Naive thymus-derived CD4-positive, alpha-beta T cell (primary cell): Measurements from ENCODE around the gene EPS8L3. TPM values are rescaled to one million over a fixed set of nuclear protein-coding genes. Genes with fewer than 3 reads are reported as not detected.

Experiments
- ATAC-seq: fragments of 150-1000 bp; cut with Tn5 transposase; 2 replicates; pipeline ENCODE4 v1.10.0; 2021; ENCODE audit warnings: mild to moderate bottlenecking, moderate library complexity
- CTCF ChIA-PET: fragments of 350-600 bp; sonication (Branson Sonifier 250); formaldehyde crosslinking; loops from one replicate; lab custom pipeline; 2021; ENCODE audit warnings: antibody characterized with exemption; lab: Charles Lee
- POLR2A ChIA-PET: fragments of 350-600 bp; sonication (Branson Sonifier 250); formaldehyde crosslinking; loops from one replicate; lab custom pipeline; 2021; ENCODE audit warnings: antibody characterized with exemption, inconsistent platforms; lab: Charles Lee
- DNase-seq, 9 donors: peaks; one replicate each; pipeline versions ENCODE4 v3.0.0 to v3.0.0-alpha.2; 2020 to 2022; ENCODE audit warnings: mixed read lengths in 1 of 9
- H3K27ac ChIP-seq: one replicate; pipeline ENCODE4 v1.7.0; 2013; ENCODE audit warnings: mild to moderate bottlenecking, low read depth, low read length, moderate library complexity
- H3K27me3 ChIP-seq, 2 donors: one replicate each; pipeline ENCODE4 v1.7.0; 2013; ENCODE audit warnings: low read length in 2 of 2, mild to moderate bottlenecking in 2 of 2, moderate library complexity in 2 of 2; ENCODE audit not compliant: control insufficient read depth in 2 of 2, insufficient read depth in 2 of 2
- H3K36me3 ChIP-seq, 3 experiments: 1 replicate in 2 of 3; 2 replicates in 1 of 3; pipeline ENCODE4 v1.7.0; 2013; ENCODE audit warnings: low read length in 3 of 3, mild to moderate bottlenecking in 3 of 3, moderate library complexity in 1 of 3; ENCODE audit not compliant: insufficient read depth in 3 of 3, control insufficient read depth in 2 of 3
- H3K4me1 ChIP-seq, 2 donors: one replicate each; pipeline ENCODE4 v1.7.0; 2013; ENCODE audit warnings: low read length in 2 of 2, mild to moderate bottlenecking in 2 of 2, moderate library complexity in 1 of 2; ENCODE audit not compliant: control insufficient read depth in 2 of 2, insufficient read depth in 2 of 2
- H3K4me3 ChIP-seq: 2 replicates; pipeline ENCODE4 v1.7.0; 2013; ENCODE audit warnings: mild to moderate bottlenecking, low read length
- H3K9me3 ChIP-seq, 3 experiments: 1 replicate in 2 of 3; 2 replicates in 1 of 3; pipeline ENCODE4 v1.7.0; 2013; ENCODE audit warnings: low read length in 3 of 3; ENCODE audit not compliant: control insufficient read depth in 2 of 3
- H3K27ac Mint-ChIP-seq, 9 donors: one replicate each; pipeline ENCODE4 v1.8.0; 2020 to 2022; ENCODE audit warnings: mixed read lengths in 9 of 9, mild to moderate bottlenecking in 8 of 9, moderate library complexity in 5 of 9, inconsistent platforms in 2 of 9
- H3K27me3 Mint-ChIP-seq, 5 donors: one replicate each; pipeline ENCODE4 v1.8.0; 2021 to 2022; ENCODE audit warnings: mixed read lengths in 5 of 5, mild to moderate bottlenecking in 1 of 5
- H3K36me3 Mint-ChIP-seq, 5 donors: one replicate each; pipeline ENCODE4 v1.8.0; 2020 to 2022; ENCODE audit warnings: mixed read lengths in 5 of 5, mild to moderate bottlenecking in 3 of 5, inconsistent platforms in 1 of 5
- H3K4me1 Mint-ChIP-seq, 7 donors: one replicate each; pipeline ENCODE4 v1.8.0; 2020 to 2022; ENCODE audit warnings: mixed read lengths in 7 of 7, mild to moderate bottlenecking in 3 of 7, inconsistent platforms in 1 of 7
- H3K4me3 Mint-ChIP-seq, 10 donors: one replicate each; pipeline ENCODE4 v1.8.0; 2020 to 2022; ENCODE audit warnings: mild to moderate bottlenecking in 10 of 10, mixed read lengths in 10 of 10, moderate library complexity in 6 of 10, inconsistent platforms in 2 of 10
- H3K9me3 Mint-ChIP-seq, 11 donors: one replicate each; pipeline ENCODE4 v1.8.0; 2020 to 2022; ENCODE audit warnings: mixed read lengths in 11 of 11, mild to moderate bottlenecking in 4 of 11, inconsistent platforms in 1 of 11, moderate library complexity in 1 of 11
- intact Hi-C, 2 donors: fragments of 100-400 bp; cut with micrococcal nuclease; formaldehyde crosslinking; loops; one replicate each; pipeline ENCODE4 v1.15.1; 2023
- polyA plus RNA-seq, 2 donors: library from polyadenylated mRNA; unstranded; fragments of 300-500 nt; fragmentation: Illumina TruSeq; gene quantifications; one replicate each; pipeline ENCODE4 v1.2.3, GENCODE V29; 2021
- total RNA-seq, 6 experiments: library from RNA in 5 of 6; stranded (reverse) in 5 of 6; gene quantifications; 1 replicate in 5 of 6; 2 replicates in 1 of 6; pipeline ENCODE4 v1.2.3 and lab custom pipeline; 2021 to 2026

Gene EPS8L3
- total and polyA plus RNA-seq, 7 experiments from 2014 or later: not detected

DNA sequence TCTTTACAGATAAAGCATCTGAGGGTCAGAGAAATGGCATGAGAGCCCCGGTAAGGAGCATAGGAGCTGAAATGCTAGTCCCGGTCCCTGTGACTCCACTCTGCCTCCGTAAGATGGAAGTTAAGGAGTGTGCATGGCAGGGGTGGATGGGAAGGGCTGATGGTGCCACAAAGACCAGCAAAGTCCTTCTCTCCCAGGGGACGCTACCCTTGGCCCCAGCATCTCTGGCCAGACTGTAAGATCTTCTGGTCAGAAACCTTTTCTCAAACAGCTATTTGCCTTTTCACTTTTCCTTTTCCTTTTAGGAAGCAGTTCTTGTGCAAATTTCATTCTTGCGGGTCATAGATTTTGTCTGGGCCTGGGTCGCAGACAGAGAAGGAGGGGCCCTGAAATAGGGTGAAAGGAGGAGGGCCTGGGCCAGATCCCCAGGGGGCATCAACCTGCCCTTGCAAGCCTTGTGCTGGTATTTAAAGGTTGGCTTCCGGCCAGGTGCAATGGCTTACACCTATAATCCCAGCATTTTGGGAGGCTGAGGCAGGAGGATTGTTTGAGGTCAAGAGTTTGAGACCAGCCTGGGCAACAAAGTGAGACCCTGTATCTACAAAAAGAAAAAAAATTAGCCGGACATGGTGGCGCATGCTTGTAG is 14.4 kb upstream of the EPS8L3 start:
- H3K36me3 ChIP-seq: no peaks in the 10 kb centered on the region
- Mint-ChIP-seq H3K4me1 (peaks cover 0 to 21% (median 6%) of the 10 kb centered on the region in 7 donors), H3K27me3 (peaks cover 0 to 12% (median 4%) of the 10 kb centered on the region in 5 donors), H3K36me3 (peaks cover 0 to 12% (median 0%) of the 10 kb centered on the region in 5 donors), H3K27ac (peak overlapping the region in 2 of 9 donors; percentile 28 to 45), H3K4me3 (no peak overlapping the region), H3K9me3 (peaks cover 0 to 12% (median 2%) of the 10 kb centered on the region in 11 donors)
- peaks cover 0 to 4% of the 10 kb centered on the region in 2 donors for H3K4me1 ChIP-seq
- DNase-seq (peak in 1 of 9 donors; percentile 6), ATAC-seq (no peak)
- H3K27me3 ChIP-seq: no peaks in the 10 kb centered on the region
- H3K4me3 ChIP-seq: no peak overlapping the region
- intact Hi-C loops: loop anchor here in 1 of 2 donors (1.0 to 5.0 kb wide), 3 partner anchors 129 to 233 kb away; partner anchors contain the start of gene AHCYL1
- CTCF ChIA-PET: interaction anchor here (0.5 to 14.3 kb wide), 13 partner anchors 8 to 354 kb away, joined by 3 to 382 read pairs (median 6); partner anchors contain the start of genes AHCYL1 and GNAI3
- POLR2A ChIA-PET: interaction anchor here (1.1 to 5.0 kb wide), 2 partner anchors 9 to 206 kb away, joined by 3 to 32 read pairs; partner anchors contain the start of gene AHCYL1
- H3K9me3 ChIP-seq: no peaks in the 10 kb centered on the region
- no peak overlapping the region for H3K27ac ChIP-seq

DNA sequence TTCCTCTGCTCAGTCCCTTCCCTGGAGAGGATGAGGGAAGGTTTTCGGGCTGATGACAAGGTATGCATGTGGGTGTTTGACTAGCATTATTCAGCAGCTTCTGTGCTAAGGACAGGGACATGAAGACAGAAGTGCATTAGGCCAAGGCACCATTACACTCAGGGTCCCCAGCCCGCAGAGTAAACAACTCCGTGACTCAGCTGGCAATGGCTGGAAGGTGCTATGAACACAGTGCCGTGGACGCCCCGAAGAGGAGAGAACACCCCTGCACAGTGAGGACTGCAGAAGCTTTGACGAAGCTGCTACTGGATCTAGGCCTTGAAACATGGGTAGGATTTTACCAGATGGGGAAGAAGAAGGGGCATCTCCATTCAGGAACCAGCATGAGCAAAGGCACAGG is 13.7 kb upstream of the EPS8L3 start:
- H3K9me3 ChIP-seq: no peaks in the 10 kb centered on the region
- CTCF ChIA-PET: interaction anchor here (0.5 to 14.3 kb wide), 25 partner anchors 8 to 692 kb away, joined by 3 to 382 read pairs (median 5); partner anchors contain the start of genes AHCYL1 and GNAI3
- ATAC-seq: no peak
- peaks cover 0 to 4% of the 10 kb centered on the region in 2 donors for H3K4me1 ChIP-seq
- H3K4me3 ChIP-seq: no peak overlapping the region
- Mint-ChIP-seq H3K4me1 (peaks cover 0 to 21% (median 6%) of the 10 kb centered on the region in 7 donors), H3K36me3 (peaks cover 0 to 12% (median 0%) of the 10 kb centered on the region in 5 donors), H3K27ac (peak overlapping the region in 3 of 9 donors; percentile 19 to 60 (median 30)), H3K4me3 (no peak overlapping the region), H3K9me3 (peaks cover 0 to 12% (median 2%) of the 10 kb centered on the region in 11 donors), H3K27me3 (peaks cover 0 to 12% (median 4%) of the 10 kb centered on the region in 5 donors)
- POLR2A ChIA-PET: interaction anchor here (1.0 to 5.0 kb wide), 4 partner anchors 14 to 231 kb away, joined by 3 to 32 read pairs (median 5); partner anchors contain the start of gene AHCYL1
- no peak overlapping the region for H3K27ac ChIP-seq
- no peaks in the 10 kb centered on the region for H3K36me3 ChIP-seq
- intact Hi-C loops: loop anchor here in 1 of 2 donors (1.0 to 5.0 kb wide), 3 partner anchors 130 to 234 kb away; partner anchors contain the start of gene AHCYL1
- DNase-seq: peak in 1 of 9 donors; percentile 0
- H3K27me3 ChIP-seq: no peaks in the 10 kb centered on the region

DNA sequence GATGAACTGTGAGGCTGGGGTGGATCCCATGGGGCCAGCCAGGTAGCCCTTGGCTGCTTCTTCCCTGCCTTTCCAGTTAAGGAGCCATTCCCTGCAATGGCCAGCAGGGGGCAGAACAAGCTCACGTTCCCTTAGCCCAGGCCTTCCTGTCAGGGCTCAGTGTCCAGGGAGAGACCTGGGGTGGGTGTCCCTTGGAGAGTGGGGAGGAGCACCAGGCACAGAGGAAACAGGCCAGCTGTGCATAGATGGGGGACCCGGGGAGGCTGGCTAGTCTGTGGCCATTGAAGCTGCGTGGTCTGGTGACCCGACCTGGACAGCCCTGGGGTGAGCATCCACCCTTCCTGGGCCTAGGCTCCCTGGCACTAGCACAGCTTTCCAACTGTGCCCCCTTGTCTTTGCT is 13.2 kb upstream of the EPS8L3 start:
- Histone ChIP-seq H3K27me3 (no peaks in the 10 kb centered on the region), H3K4me1 (peaks cover 0 to 4% of the 10 kb centered on the region in 2 donors), H3K4me3 (no peak overlapping the region), H3K27ac (no peak overlapping the region), H3K9me3 (no peaks in the 10 kb centered on the region), H3K36me3 (no peaks in the 10 kb centered on the region)
- Mint-ChIP-seq H3K27me3 (peaks cover 0 to 12% (median 4%) of the 10 kb centered on the region in 5 donors), H3K9me3 (peaks cover 0 to 12% (median 2%) of the 10 kb centered on the region in 11 donors), H3K4me1 (peaks cover 0 to 24% (median 6%) of the 10 kb centered on the region in 7 donors), H3K4me3 (no peak overlapping the region), H3K27ac (peak overlapping the region in 3 of 9 donors; percentile 30 to 69 (median 66)), H3K36me3 (peaks cover 0 to 11% (median 0%) of the 10 kb centered on the region in 5 donors)
- ChIA-PET CTCF (interaction anchor here (0.6 to 14.3 kb wide), 28 partner anchors 9 to 692 kb away, joined by 3 to 382 read pairs (median 4); partner anchors contain the start of genes AHCYL1 and GNAI3), POLR2A (interaction anchor here (1.0 to 5.0 kb wide), 4 partner anchors 14 to 231 kb away, joined by 3 to 32 read pairs (median 5); partner anchors contain the start of gene AHCYL1)
- peak; percentile 90 for ATAC-seq
- DNase-seq: peak; percentile 56 to 78 (median 68)
- intact Hi-C loops: loop anchor here (1.0 to 5.0 kb wide), 4 partner anchors 13 to 234 kb away; partner anchors contain the start of gene AHCYL1 (in 2 of the 2)

DNA sequence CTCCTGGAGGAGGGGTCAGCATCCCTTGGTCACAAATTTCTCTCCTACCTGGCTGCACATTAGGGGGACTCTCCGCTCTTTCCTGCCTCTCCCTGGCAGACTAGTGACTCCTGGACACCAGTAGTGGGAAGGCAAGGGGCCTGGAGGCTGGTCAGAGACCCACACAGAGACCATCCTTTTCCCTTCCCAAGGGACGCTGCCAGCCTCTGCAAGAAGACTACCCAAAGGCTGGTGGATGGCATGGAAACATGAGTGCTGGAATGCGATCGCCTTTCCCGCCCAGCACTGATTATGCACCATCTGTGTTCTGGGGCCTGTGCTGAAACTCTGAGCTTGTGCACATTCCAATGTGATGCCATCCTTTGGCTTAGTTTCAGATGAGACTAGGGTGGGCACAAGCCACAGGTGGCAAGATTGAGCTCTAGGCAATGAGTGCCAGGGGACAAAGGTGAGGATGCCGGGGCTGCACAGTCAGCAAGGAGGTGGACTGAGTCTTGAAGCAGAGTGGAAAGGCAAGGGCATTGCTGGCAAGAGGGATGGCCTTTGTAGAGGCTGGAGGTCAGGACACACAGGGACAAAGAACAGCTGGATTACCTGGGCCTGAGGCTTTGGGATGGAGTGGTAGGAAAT is 12.6 kb upstream of the EPS8L3 start:
- CTCF ChIA-PET: interaction anchor here (0.8 to 14.3 kb wide), 22 partner anchors 9 to 237 kb away, joined by 3 to 382 read pairs (median 5); partner anchors contain the start of genes AHCYL1 and GNAI3
- Histone ChIP-seq H3K36me3 (no peaks in the 10 kb centered on the region), H3K9me3 (no peaks in the 10 kb centered on the region), H3K4me1 (peaks cover 0 to 4% of the 10 kb centered on the region in 2 donors), H3K27me3 (no peaks in the 10 kb centered on the region), H3K27ac (no peak overlapping the region), H3K4me3 (no peak overlapping the region)
- POLR2A ChIA-PET: interaction anchor here (1.0 to 5.0 kb wide), 4 partner anchors 15 to 230 kb away, joined by 3 to 32 read pairs (median 5); partner anchors contain the start of gene AHCYL1
- Mint-ChIP-seq H3K4me3 (no peak overlapping the region), H3K27me3 (peaks cover 0 to 12% (median 4%) of the 10 kb centered on the region in 5 donors), H3K9me3 (peaks cover 0 to 8% (median 0%) of the 10 kb centered on the region in 11 donors), H3K4me1 (peaks cover 0 to 24% (median 6%) of the 10 kb centered on the region in 7 donors), H3K36me3 (peaks cover 0 to 11% (median 0%) of the 10 kb centered on the region in 5 donors), H3K27ac (peak overlapping the region in 1 of 9 donors; percentile 81)
- ATAC-seq: no peak
- intact Hi-C loops: loop anchor here (1.0 to 5.0 kb wide), 3 partner anchors 14 to 208 kb away; partner anchors contain the start of gene AHCYL1 (in 1 of the 2)
- DNase-seq: peak in 3 of 9 donors; percentile 3 to 7 (median 6)

DNA sequence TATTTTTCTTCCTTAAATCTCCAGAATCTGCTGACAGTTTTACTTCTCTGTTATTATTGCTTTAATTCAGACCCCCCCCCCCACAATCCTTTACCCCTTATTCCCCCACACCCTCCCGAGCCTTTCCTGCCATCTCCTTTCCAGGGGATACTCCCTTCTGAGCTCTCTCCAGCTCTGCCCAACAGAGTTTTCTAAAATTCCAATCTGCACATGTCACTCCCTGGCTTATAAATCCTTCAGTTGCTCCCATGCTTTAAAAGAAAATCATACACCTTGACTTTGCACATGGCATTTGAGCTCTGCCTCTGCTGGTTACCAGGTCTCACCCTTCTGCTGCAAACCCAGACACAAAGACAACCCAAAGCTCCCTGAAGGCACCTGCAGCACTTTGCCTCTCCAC is 11.7 kb upstream of the EPS8L3 start:
- CTCF ChIA-PET: interaction anchor here (1.5 to 14.3 kb wide), 13 partner anchors 10 to 244 kb away, joined by 3 to 382 read pairs (median 17); partner anchors contain the start of genes AHCYL1 and GNAI3
- H3K9me3 Mint-ChIP-seq: peaks cover 0 to under 1% (median 0%) of the 10 kb centered on the region in 11 donors
- Histone ChIP-seq H3K4me3 (no peak overlapping the region), H3K36me3 (no peaks in the 10 kb centered on the region), H3K27ac (no peak overlapping the region), H3K27me3 (no peaks in the 10 kb centered on the region), H3K4me1 (peaks cover 0 to 4% of the 10 kb centered on the region in 2 donors), H3K9me3 (no peaks in the 10 kb centered on the region)
- ATAC-seq: no peak
- H3K36me3 Mint-ChIP-seq: peaks cover 0 to 5% (median 0%) of the 10 kb centered on the region in 5 donors
- peak overlapping the region in 1 of 9 donors; percentile 81 for H3K27ac Mint-ChIP-seq
- H3K4me1 Mint-ChIP-seq: peaks cover 0 to 21% (median 6%) of the 10 kb centered on the region in 7 donors
- intact Hi-C loops: loop anchor here in 1 of 2 donors (5.0 kb wide), 1 partner anchor 132 kb away; no protein-coding TSS in a partner anchor
- peaks cover 0 to 12% (median 4%) of the 10 kb centered on the region in 5 donors for H3K27me3 Mint-ChIP-seq
- H3K4me3 Mint-ChIP-seq: no peak overlapping the region
- no peak for DNase-seq
- POLR2A ChIA-PET: interaction anchor here (5.0 kb wide), 1 partner anchor 209 kb away, joined by 32 read pairs; the partner anchor contains the start of gene AHCYL1
